GM18870 (cell line): ENCODE measurements around the gene GARNL3.

ENCODE experiments used
- ATAC-seq: cut with Tn5 transposase; IDR thresholded peaks from one replicate; pipeline ENCODE4 v1.9.1; 2021; ENCODE audit warnings: moderate library complexity; ENCODE audit not compliant: unreplicated experiment

Gene GARNL3

DNA sequence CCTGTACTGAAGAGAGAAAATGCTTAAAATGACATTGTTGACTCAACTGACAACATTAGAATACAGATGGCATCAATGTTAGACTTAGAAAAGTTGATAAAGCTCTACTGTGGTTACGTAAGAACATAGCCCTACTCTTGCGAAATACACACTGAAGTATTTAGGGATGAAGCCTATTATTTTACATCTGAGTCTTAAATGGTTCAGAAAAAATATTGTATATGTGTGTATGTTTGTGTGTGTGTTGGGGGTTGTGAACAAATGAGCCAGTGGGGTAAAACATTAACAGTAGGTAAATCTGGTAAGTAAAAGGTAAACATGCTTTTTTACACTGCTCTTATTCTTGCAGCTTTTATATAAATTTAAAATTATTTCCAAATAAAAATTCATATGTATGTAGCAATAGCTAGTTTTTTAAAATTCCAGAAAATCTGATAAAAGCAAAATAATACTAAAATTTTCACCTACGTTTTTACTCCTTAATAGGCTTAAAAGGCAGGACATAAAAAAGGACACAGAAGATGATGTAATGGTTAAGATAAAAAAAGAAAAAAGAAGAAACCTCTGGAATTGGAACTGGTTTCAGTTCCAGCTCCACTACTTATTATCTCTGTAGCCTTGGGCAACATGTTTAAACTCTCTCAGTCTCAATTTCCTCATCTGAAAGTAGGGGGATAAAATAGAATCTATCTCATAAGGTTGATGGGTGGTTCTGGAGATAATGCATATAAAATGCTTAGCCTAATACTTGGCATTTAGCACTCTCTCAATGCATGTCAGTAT, 44.3 kb downstream of the GARNL3 start:
- no peak for ATAC-seq

DNA sequence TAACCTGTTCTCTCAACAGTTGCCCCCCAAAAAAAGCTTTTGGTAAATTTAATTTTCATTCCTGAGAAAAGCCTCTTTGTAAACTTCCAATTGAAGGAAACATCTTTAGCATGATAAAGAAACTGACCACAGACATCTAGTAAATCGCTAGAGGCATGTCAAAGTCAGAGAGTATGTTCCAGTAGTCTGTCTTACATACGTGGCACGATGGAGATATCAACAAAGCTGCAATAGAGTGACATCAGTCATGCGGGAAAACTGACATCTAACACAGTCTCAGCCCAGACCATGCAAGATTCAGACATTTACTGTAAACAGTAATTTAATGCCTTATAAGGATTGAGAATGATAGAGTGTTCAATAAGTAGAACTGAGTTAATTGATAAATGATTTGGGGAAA, 45.1 kb downstream of the GARNL3 start:
- no peak for ATAC-seq

DNA sequence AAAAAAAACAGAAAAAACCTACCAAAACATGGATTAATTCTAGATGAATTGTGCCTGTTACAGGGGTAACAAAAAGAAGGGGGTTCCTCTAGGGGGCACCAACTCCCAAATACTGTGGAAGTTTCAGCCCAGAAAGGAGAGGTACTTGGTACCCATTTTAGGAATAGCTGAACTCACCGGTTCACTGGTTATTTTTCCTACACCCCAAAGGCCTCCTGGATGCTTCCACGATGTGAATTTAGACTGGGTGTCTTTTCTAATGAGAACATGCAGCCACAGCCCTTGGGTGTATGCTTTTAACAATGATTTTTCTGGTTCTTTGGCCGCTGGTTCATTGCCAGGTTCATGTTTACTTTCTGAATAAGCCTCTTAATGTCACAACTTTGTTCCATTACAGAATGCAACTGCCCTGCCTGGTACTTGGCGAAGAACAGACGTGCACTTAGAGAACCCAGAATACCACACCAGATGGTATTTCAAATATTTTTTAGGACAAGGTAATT, 46.7 kb downstream of the GARNL3 start:
- ATAC-seq, result no peak

DNA sequence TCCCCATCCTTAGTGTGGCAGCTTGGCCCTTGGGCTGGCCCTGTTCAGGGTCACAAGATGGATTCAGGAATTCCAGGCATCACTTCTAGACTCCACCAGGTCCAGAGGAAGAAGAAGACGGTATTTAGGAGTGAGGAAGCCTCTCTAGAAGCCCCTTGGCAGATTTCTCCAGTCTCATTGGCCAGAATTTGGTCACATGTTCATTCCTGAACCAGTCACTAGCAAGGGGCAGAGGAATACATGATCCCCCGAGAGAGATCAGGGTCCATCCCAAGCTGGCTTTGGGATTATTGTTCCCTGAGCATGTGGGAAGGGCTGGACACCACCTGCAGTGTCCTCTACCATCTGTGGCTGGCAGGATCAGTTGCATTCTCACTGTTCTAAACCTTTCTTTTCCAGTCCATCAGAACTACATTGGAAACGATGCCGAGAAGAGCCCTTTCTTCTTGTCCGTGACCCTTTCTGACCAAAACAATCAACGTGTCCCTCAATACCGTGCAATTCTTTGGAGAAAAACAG, 48.5 kb downstream of the GARNL3 start:
- no peak for ATAC-seq

DNA sequence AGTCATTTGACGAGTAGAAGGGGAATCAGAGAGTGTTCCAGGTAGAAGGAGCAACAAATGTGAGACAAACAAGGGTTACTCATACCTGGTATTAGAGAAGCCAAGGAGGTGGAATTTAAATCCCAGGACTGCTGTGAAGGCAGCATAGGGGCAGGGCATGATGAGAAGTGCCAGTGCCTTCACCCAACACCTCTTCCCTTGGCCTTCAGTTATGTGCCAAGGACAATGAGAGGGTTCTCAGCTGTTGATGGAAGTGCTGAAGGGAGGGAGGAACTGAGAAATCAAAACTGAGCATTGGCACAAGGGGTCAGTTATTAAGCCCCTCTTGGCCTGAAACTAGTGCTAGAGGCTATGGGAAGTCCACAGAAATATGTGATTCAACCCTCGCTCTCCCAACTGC, 50.3 kb downstream of the GARNL3 start:
- no peak for ATAC-seq

DNA sequence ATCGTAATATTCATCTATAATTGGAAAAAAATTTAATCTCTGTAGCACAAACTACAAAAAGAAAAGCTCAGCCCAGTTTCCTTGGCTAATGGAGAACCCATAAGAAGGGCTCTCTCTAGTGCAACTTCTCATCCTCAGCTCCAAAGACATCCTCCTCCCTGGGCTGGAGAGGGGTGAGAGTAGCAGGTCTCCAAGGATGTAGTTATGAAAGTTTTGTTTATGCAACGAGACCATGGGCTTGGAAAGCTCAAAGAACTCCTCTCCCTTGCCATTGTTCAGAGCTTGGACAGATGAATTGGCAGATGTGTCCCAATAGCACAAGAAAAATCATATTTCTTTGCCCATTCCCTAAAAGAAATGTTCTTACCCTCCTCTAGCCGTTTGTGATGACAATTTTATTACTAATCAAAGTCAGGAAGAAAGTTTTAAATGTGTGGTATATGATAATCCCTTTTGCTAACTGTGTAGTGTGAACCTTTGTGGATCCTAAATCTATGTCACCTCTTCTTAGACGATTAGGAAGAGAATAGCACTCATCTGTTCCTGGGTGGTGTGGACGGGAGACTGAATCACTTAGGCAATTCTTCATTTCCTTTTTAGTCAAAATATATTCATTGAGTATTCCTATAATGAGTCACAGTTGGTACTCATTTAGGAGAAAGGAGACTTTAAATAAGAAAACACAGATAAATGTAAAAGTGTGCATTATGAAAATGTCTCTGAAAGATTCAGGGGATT, 52.2 kb downstream of the GARNL3 start:
- ATAC-seq, result no peak

DNA sequence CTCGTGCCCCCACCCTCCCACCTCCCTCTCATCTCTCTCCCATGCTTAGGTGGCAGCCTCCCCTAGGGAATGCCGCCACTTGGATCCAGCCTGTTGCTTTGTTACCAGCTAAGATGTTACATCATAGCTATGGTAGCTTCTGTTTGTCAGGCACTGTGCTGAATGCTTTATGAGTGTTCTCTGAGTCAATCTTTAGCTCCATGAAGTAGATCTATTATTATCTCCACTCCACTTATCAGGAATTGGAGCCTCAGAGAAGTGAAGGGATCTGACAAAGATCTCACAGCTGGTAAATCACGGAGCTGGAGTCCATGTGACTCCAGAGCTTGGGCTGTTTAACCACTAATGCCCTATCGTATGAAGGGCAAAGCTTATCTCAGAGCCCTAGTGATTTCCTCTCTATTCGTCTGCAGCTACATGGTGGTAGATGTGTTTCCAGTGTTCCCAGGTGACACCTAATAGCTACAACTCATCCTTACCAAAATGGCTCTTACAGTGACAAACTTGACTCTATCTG, 54.1 kb downstream of the GARNL3 start:
- no peak for ATAC-seq

DNA sequence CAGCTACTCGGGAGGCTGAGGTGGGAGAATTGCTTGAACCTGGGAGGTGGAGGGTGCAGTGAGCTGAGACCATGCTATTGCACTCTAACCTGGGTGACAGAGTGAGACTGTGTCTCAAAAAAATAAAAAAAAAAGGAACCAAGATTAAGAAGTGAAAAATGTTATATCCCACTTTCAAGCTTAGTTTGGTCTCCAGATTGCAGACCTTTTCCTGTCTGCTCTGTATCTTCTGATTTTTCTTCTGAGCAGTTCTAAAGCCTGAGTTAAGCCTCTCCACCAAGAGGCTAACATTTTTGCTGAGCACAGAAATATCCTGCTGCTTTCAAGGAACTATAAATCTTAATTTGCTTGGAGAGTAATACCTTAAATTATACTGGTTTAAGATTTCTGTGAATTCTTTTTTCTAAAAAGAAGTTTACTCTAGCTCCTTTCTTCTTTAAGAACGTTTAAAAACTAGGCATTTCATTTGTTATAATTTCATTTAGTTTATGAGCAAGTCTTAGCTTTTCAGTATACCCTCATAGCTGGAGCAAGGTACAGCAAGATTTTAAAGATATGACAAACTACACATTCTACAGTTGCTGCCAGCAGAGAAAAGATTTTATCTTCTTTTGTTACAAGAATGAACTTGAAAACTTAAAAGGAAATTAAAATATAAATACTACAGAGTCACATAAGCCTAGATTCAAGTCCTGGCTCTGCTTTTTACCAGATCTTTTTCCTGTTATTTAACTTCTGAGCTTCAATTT, 55.0 kb downstream of the GARNL3 start:
- ATAC-seq, result no peak

DNA sequence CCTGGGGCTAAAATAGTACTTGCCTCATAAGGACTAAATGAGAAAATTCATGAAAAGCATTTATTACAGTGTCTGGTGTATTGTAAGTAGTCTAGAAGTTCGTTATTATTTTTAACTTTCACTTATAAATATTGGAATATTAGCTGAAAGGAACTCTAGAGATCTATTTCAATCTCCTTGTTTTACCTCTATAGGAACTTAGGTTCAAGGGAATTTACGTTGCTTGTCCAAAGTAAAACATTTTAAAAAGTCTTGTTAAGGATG, 55.5 kb downstream of the GARNL3 start:
- no peak for ATAC-seq

DNA sequence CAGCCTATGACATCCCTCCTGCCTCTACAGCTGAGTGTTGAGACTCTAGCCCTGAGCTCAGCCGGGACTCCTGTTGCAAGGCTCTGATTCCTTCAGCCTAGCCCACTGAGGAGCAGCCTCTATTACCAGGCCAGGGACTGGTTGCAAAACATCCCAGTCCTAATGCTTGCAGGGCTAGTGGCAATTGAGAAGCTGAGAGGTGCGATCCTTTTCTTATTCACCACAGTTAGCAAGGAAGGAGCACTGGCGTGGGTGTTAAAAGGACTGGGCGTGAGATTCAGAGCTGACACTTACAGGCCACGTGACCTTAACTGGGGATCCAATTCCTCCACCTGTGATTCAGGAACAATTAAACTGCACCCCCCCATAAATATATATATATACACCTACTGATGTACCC, 58.8 kb downstream of the GARNL3 start:
- no peak for ATAC-seq

DNA sequence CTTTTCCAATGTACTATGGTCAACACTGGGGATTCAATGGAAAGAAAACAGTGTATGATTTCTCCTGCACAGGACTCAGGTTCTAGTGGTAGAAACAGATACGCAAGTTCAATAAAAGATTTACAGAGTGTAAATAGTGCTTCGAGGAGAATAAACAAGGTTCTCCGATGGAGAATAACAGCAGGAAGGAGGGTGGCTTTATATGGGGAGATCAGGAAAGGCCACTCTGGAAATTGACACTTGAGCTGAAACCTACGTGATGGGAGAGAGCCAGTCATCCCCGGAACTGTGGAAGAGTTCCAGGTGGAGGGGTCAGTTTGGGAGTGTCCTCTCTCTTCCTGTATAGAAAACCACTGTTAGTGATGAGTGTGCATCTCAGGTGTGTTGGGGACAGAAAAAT, 65.9 kb downstream of the GARNL3 start:
- ATAC-seq, result no peak

DNA sequence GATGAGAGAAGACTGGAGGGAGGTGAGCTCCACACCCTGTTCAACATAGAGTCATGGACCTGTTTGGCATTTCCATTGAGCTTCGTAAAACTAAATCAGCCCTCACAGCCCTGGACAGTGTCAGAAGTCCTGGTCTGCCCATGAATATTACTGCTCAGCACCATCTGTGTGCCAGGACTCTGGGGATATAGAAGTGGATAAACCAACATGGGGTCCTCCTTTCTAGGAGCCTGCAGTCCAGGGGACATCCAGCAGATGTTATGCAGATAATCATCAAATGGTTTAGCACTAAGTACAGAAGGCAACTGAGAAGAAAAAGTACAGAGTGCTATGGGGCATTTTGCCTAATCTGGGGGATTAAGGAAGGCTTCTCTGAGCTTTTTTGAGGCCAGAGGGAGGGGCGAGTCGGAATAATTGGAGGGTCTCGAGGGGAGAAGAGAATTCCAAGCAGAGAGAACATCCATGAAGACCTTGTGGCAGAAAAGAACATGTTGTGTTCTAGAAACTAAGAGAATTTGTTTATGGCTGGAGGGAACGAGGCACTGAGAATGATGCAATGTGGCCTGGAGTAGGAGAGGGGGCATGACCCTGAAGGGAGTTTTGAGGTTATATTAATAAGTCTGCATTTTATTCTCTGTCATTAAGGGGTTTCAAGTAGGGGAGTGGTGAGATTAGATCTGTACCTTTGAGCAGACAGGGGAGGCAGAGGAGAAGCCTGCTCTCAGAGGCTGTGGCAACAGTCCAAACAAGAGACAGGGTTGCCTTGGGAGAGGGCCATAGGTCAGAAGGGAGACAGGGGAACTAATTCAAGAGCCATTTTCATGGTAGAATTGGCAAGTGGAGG, 68.9 kb downstream of the GARNL3 start:
- ATAC-seq, result no peak

DNA sequence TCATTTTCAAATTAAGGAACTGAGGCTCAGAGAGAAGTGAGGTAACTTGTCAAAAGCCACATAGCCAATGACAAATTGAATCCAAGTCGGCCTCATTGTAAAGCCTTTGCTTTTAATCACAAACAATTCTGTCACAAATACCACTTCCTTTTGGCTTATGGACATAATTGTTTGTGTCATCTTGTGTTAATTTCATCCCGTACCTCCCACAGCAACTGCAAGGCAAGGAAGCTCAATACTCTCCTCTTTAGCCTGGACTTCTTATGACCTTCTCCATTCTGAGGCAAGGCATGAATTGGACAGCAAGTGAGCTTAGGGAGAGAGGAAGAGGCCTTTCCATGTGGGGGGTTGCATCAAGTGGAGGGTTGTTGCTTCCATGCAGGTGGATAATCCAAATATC, 70.2 kb downstream of the GARNL3 start:
- ATAC-seq, result no peak

DNA sequence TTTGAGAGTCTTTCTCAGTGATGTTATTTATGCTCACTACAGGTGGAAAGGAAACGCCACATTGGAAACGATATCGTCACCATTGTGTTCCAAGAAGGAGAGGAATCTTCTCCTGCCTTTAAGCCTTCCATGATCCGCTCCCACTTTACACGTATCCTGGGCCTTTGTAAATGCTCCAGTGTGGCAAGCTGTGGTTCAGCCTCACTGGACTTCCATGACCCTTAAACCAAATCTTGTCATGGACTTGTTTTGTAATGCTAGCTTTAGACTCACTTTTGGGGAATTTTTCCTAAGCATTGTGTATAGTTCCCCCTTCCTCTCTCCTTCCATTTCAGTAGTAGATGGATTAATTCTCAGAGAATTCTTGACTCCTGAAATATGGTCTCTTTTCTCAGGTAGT, 71.5 kb downstream of the GARNL3 start:
- no peak for ATAC-seq

DNA sequence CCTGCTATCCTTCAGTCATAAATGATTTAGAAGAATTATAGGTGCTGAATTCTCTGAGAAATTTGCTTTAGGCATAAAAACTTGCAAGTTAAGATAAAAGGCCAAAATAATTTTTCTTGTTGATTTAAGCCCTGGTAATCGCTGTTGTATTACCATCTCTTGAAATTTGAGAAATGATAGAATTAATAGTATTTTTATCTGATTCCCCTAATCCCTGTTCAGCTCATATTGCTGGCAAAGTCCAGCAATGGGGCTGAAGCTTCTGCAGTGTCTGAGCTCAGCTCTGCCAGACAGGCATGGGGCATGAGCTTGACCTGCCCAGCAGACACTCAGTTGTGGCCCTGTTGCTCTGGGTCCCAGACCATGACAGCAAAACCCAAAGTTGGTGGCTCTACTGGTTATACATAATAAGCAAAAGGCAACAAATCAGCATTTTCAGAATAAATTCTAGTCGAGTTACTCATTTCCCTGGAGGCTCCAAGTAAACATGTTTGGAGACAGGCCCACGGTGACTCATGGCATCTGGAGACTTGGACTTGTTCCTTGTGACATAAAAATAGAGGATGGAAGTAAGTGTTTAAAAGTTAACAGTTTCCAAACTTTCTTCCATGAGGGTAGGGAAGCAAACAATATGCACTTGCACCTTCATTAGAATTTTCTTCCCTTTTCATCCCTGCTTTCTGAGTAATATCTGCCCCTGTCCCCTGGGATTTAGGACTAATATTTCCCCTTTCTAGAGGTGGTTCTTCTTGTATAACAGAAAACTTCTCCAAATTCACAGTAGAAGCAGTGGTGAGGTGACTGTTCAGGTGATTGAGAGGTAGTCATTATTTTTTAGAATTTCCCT, 72.2 kb downstream of the GARNL3 start:
- no peak for ATAC-seq

DNA sequence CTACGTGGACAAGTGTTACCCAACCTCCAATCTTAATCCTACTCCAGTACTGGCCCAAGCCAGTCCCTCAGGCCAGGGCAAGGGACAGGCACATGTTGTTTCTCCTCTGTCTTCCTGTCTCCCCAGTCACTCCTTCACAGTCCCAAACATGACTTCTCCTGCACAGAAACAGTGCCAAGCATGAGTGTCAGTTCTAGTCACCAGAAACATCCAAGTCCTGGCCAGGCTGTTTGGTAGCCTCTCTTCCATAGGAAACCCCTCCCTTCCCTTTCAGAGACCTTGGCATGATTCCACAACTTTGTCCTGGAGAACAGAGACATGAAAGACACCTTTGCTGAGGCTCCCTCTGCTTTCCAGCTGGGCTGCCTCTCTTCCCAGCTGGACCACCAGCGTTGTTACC, 76.1 kb downstream of the GARNL3 start:
- ATAC-seq, result no peak

DNA sequence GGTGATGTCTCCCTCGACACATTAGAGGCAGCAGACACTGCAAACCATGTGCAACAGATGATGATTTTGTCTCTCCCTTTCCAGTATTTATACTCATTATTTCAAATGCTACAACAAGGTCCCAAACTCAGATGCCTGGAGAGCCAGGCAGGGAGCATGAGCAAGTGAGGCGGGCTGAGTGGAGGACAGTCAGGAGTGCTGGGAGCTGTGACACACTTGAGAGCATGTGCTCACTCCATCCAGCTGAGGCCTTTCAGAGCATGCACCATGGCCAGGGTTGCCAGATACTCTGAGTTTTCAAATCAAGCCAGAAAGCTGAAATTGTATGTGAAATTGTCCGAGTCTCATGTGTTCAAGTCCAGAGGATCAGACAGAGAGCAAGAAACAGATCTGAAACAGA, 76.6 kb downstream of the GARNL3 start:
- ATAC-seq, result no peak

DNA sequence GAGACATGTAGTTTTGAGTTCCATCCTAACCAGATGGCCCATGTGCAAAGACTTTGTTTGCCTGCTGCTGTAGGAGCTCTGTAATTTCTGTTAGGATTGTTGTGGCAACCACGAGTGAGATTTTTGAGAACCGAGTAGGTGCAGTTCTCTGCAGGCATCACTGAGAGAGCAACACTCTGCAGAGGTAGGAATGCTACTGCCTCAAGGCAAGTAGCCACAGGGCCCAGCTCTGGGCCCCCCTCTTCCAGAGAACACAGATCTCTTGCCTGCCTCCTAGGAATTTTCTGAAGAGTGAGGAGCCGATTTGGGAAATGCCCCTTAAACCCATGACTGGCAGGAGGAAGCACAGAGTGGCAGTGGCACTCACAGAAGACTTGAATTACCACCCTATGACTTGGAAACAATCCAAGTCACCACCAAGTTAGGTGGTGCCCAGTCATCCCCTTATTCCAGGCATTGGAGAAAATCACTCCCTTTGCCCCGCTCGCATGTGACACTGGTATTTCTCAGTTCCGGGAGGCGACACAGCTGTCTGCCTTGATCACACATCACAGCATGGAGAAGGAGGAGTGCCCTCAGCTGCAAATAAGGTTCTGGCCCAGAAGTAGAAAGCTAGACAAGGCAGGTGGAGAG, 79.9 kb downstream of the GARNL3 start:
- ATAC-seq, result no peak

DNA sequence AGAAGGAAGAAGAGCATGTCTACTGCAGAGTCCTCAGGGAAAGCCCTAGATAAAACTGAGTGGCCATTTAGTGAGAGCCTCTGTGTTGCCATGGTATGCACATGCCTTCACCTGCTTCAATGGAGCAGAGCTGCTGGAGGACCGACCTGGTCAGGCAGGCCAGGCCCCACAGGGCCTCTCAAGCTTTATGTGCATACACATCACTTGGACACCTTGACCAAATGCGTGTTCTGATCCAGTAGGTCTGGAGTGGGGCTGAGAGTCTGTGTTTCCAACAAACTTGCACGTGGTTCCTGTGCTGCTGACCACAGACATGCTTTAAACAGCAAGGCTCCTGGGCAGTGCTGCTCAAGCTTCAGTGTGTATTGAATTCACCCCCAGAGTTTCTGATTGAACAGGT, 81.0 kb downstream of the GARNL3 start:
- no peak for ATAC-seq
